GM21529 (cell line): ENCODE measurements around the gene TNPO3.

Experiments used
- ATAC-seq: cut with Tn5 transposase; IDR thresholded peaks from one replicate; pipeline ENCODE4 v1.9.1; 2021; ENCODE audit not compliant: unreplicated experiment

Gene TNPO3

GRCh38 chr7:128940494-128941322 is 114.2 kb downstream of the TNPO3 start:
- peak; percentile 59 for ATAC-seq

DNA sequence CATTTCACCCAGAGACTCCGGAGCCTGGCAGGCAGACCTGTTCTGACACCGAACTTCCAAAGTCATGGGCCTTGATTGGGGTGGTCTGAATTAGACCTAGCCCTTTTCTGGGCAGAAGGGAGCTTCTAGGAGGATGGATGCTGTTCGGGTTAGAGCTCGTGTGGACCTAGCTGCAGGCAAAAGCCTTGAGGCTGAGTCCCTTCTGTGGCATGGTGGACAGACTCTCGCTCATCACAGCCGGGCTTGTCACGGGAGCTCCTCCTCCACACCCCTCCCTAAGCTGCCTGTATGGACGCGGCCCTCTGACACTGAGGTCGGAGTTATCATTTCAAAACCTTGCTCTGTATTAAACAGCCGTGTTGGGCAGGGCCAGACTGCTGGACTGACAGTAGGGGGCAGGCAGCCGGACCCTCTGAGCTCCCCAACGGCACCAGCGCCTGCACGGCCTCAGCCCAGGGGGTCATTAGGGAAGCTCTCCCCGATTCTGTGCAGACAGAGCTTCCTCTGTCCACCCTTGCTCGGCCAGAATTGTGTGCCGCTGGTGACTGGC is 115.0 kb downstream of the TNPO3 start:
- peak; percentile 24 for ATAC-seq

GRCh38 chr7:128939075-128939860 is 115.6 kb downstream of the TNPO3 start:
- no peak for ATAC-seq

GRCh38 chr7:128938544-128939074 is 116.3 kb downstream of the TNPO3 start:
- no peak for ATAC-seq

DNA sequence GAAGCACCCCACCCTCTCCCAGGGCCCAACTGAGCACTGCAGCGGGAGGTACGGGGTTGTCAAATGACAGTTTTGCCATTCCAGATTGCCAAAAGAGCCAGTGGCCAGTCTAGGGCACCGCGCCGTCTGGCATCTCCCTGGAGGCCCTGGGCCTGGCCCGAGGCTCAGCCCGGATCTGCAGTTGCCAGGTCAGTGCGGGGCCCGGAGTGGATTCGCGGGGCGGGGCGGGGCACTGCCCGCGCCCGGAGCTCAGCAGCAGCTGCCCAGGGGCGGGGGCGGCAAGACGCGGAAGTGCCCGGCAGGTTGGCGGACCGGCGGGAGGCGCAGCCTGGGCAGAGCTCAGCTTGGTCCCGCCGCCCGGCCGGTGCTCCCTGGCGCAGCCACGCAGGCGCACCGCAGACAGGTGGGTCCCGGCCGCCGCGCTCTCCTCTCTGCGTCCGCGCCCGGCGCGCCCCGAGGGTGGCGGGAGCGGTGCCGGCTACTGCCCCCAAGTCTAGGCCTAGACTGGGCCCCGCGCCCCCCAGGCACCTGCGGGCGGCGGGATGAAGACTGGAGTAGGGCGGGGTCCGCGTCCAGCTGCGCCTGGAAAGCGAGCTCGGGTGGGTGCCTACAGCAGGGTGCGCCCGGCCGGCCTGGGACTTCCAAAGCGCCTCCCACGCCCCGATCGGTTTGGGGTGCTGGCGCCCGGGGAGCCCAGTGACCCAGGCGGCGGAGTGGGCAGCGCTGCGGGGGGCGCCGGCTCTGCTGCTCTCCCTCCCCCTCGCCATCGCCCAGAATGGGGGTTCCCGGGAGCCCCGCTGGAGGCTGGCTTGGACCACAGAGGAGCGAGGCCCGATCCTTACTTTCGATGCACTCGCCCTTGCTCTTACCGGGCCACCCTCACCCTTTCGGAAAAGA is 117.0 kb downstream of the TNPO3 start, which contains the start of gene IRF5:
Gene IRF5, plus strand, starts transcription at position 281 of the 897 bp plus-strand sequence. CDS start 4,155 bp downstream, outside the sequence.
- no peak for ATAC-seq

GRCh38 chr7:128937271-128937646 is 117.7 kb downstream of the TNPO3 start:
- ATAC-seq = no peak

DNA sequence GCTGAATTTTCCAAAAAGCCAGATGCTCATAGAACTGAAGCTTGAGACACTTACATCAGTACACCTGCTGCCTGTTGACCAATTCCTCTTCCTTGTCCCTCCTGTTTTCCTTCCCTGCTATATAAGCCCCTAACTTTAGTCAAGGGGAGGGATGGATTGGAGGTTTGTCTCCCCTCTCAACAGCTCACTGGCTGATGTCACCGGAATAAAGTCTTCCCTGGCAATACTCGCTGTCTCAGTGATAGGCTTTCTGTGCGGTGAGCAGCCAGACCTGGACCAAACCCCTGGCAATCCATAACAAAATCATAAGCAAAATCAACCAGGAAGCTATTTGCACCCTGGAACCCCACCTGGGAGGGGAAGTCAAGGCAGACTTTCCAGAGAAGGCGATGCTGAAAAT is 118.1 kb downstream of the TNPO3 start:
- no peak for ATAC-seq

GRCh38 chr7:128935342-128935730 is 119.6 kb downstream of the TNPO3 start:
- ATAC-seq = no peak

- ATAC-seq = peak; percentile 36
These were observed 120.3 kb downstream of the TNPO3 start for GRCh38 chr7:128934361-128935341.

DNA sequence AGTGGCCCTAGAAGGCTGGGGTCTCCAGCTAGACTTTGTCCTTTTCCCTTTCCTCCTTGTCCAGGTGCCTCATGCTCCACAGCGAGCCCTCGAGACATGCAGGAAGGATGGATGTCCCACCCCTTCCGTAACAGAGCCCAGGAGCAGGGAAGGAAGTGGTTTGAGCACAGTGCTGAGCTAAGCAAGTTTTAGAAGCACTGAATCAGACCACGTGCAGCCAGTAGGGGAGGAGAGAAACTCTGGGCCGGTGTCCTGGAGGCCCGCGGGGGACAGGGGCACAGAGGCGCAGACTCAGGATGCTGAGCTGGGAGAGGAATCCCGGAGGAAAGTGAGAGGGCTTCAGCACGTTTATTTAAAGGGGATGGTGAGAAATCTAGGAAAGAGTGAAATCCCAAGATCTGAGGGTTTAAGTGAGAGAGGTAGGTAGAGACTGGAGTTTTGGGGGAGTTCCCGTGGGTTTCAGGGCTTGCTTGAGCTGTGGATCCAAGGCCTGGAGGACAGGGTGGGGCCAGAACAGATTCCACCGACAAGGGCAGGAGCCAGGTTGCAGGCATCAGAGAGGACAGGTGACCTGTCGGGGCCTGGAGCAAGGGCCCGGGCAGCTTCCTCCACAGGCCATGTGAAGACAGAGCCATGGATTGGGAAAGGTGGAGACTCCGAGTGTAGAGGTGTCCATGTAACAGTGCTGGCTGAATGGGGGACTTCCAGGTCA is 121.6 kb downstream of the TNPO3 start:
- ATAC-seq = peak; percentile 41

DNA sequence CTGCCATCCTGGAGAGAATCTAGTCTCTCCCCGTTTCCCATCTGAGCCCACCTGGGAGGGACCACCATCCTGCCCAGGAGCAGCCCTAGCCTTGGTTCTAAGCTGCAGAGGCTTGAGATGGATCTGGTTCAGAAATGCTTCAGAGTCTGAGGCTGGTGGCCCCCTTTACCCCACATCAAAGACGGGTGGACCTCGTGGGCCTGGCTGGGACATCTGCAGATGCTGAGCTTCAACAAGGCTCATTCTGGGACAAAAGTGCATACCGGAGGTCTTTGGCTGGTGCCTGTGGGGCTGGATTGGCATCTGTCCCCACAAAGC is 122.1 kb downstream of the TNPO3 start:
- no peak for ATAC-seq

DNA sequence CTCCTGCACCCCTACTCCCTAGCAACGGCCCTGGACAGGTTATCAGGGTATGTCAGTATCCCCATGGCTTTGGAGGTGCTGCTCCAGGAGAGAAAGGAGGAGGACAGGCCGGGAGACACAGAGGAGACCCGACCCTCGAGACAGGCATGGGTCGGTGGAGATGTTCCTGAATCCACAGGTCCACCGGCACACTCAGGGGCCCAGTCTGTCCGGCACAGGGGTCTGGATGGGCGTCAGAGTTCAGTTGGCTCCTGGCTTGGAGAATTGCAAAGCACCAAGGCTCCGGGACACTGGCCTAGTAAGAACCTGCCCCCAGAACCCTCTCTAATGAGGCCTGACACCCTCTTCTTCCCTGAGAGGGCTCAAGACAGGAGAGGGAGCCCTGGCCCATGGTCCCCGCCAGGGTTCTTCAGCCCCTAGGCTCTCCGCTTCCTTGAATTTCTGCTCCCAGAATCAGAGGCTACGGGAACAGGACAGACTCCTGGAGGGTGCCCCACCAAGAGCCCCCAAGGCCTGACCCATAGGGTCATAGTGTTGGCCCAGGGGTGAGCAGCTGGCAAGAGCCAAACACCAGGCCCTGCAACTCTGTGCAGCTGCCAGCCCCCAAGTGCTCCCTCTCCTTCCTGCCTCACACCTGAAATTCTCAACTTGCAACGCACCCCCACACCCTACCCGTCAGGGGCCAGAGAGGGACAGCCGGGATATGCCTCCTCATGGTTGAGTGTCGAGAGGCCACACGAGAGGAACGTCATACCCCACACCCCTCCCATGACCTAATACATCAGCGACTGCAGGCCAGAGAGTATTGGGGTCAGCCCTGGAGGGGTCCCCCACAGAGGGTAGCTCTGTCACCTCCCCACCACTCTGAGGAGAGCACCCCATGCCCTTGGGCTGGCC is 122.7 kb downstream of the TNPO3 start:
- ATAC-seq = no peak

- ATAC-seq = no peak
These were observed 123.6 kb downstream of the TNPO3 start for GRCh38 chr7:128931190-128931798.

DNA sequence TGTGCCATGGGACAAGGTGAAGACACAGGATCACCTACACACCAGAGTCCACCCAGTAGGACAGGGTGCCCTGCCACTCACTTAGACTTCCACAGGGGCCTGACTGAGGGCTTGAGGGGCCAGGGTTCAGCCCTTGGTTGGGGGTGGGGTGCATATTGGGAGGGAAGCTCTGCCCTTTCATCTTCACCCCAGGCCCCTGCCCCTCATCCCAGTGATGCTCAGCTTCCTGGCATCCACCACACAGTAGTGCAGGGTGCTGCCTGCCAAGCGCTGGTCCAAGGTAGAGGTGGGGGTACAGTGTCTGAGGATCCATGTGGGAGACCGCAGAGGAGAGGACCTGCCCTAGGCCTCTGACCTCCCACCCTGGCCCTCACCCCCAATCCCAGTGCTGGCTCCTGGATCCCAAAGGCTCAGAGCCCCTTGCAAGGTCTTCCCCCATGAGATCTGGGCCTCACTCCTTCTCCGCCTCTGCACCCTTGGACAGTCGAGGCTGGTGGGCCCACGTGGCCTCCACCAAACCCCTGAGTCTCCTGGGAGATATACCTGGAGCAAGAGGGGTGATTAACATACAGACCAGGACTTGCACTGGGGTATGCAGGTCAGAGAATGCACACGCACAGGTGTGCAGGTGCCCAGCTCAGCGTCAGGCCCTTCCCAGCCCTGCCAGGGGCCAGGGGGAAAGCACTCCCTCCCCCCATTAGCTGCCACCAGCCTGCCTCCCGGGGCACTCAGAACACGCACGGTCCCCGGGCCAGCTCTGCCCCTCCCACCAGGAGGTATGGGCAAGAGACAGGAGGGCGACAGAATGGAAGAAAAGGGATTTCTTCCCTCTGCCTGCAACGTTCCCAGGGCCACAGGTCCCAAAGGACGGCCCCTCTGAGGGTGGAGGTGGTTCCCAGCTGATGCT is 125.8 kb downstream of the TNPO3 start:
- ATAC-seq = no peak

GRCh38 chr7:128928159-128928813 is 126.6 kb downstream of the TNPO3 start:
- no peak for ATAC-seq
